ENCODE results near the gene ENTR1. TPM values are rescaled to one million over a fixed set of nuclear protein-coding genes. Genes with fewer than 3 reads are reported as not detected.
A peak's percentile ranks its signal among the peaks of the same experiment; 100 is the strongest.

Gene ENTR1
- total RNA-seq, 1 donor from 2014 or later = 77.9 TPM

GRCh38 chr9:136399176-136400037 is 11.0 kb downstream of the ENTR1 start:
- TF ChIP-seq, protein P1, sequence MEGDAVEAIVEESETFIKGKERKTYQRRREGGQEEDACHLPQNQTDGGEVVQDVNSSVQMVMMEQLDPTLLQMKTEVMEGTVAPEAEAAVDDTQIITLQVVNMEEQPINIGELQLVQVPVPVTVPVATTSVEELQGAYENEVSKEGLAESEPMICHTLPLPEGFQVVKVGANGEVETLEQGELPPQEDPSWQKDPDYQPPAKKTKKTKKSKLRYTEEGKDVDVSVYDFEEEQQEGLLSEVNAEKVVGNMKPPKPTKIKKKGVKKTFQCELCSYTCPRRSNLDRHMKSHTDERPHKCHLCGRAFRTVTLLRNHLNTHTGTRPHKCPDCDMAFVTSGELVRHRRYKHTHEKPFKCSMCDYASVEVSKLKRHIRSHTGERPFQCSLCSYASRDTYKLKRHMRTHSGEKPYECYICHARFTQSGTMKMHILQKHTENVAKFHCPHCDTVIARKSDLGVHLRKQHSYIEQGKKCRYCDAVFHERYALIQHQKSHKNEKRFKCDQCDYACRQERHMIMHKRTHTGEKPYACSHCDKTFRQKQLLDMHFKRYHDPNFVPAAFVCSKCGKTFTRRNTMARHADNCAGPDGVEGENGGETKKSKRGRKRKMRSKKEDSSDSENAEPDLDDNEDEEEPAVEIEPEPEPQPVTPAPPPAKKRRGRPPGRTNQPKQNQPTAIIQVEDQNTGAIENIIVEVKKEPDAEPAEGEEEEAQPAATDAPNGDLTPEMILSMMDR (conservative IDR thresholded peaks at IDR 0.05) = no peak
- no peaks in the 10 kb centered on the region for H3K27me3 Mint-ChIP-seq
- DNase-seq (ENCODE audit: extremely low spot score, unreplicated experiment) = no peak
- no peaks in the 10 kb centered on the region for H3K9me3 Mint-ChIP-seq
- peak overlapping the region; percentile 82 for H3K27ac Mint-ChIP-seq
- H3K4me3 Mint-ChIP-seq = peak overlapping the region; percentile 90
- peaks cover 7% of the 10 kb centered on the region for H3K4me1 Mint-ChIP-seq (ENCODE audit: unreplicated experiment)
- H3K36me3 Mint-ChIP-seq = no peaks in the 10 kb centered on the region

- Mint-ChIP-seq H3K9me3 (no peaks in the 10 kb centered on the region), H3K27ac (no peak overlapping the region), H3K4me3 (peak overlapping the region; percentile 90), H3K36me3 (no peaks in the 10 kb centered on the region), H3K27me3 (no peaks in the 10 kb centered on the region), H3K4me1 (ENCODE audit: unreplicated experiment) (peaks cover 7% of the 10 kb centered on the region)
- no peak for DNase-seq (ENCODE audit: extremely low spot score, unreplicated experiment)
- TF ChIP-seq, protein P1 (conservative IDR thresholded peaks at IDR 0.05) = no peak
Observed at GRCh38 chr9:136398286-136398685, 12.1 kb downstream of the ENTR1 start.

GRCh38 chr9:136397643-136398042 is 12.8 kb downstream of the ENTR1 start:
- Mint-ChIP-seq H3K4me3 (no peak overlapping the region), H3K4me1 (ENCODE audit: unreplicated experiment) (peaks cover 7% of the 10 kb centered on the region)
- DNase-seq (ENCODE audit: extremely low spot score, unreplicated experiment) = no peak

DNA sequence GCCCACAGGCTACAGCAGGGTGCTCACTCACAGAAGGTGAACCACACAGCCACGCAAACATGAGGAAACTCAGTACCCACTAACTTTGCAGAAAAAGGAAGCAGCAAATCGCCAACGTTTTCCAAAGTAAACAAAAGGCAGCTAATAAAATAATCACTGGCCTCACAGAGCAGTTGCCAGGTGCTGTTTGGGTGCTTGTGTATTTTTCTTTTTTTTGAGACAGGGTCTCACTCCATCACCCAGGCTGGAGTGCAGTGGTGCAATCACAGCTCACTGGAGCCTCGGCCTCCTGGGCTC is 14.2 kb downstream of the ENTR1 start:
- H3K36me3 Mint-ChIP-seq = peaks cover 4% of the 10 kb centered on the region
- H3K4me1 Mint-ChIP-seq (ENCODE audit: unreplicated experiment) = peaks cover 7% of the 10 kb centered on the region
- TF ChIP-seq, protein P1 (conservative IDR thresholded peaks at IDR 0.05) = no peak
- H3K9me3 Mint-ChIP-seq = no peaks in the 10 kb centered on the region
- DNase-seq (ENCODE audit: extremely low spot score, unreplicated experiment) = no peak
- no peak overlapping the region for H3K4me3 Mint-ChIP-seq
- H3K27ac Mint-ChIP-seq = no peak overlapping the region
- no peaks in the 10 kb centered on the region for H3K27me3 Mint-ChIP-seq

More at GRCh38 chr9:136397643-136398042, 12.8 kb downstream of the ENTR1 start:
- Mint-ChIP-seq H3K36me3 (no peaks in the 10 kb centered on the region), H3K27ac (no peak overlapping the region), H3K9me3 (no peaks in the 10 kb centered on the region), H3K27me3 (no peaks in the 10 kb centered on the region)
- TF ChIP-seq, protein P1 (conservative IDR thresholded peaks at IDR 0.05) = no peak

GRCh38 chr9:136395345-136396218 is 14.8 kb downstream of the ENTR1 start:
- H3K9me3 Mint-ChIP-seq = no peaks in the 10 kb centered on the region
- DNase-seq (ENCODE audit: extremely low spot score, unreplicated experiment) = no peak
- TF ChIP-seq, protein P1 (conservative IDR thresholded peaks at IDR 0.05) = no peak
- H3K4me1 Mint-ChIP-seq (ENCODE audit: unreplicated experiment) = peaks cover 7% of the 10 kb centered on the region
- H3K27ac Mint-ChIP-seq = no peak overlapping the region
- H3K4me3 Mint-ChIP-seq = no peak overlapping the region
- peaks cover 5% of the 10 kb centered on the region for H3K36me3 Mint-ChIP-seq
- no peaks in the 10 kb centered on the region for H3K27me3 Mint-ChIP-seq

Data from type B pancreatic cell (in vitro differentiated cells).